ENCODE data around the gene MCF2L. TPM values are rescaled to one million over a fixed set of nuclear protein-coding genes. Genes with fewer than 3 reads are reported as not detected.

MCF2L gene
- total and polyA plus RNA-seq, 7 experiments from 2014 or later, result 0.51 to 32.6 (median 19.7) TPM

GRCh38 chr13:113095146-113096051, 126.4 kb downstream of the MCF2L start:
- POLR2A ChIA-PET, result no interaction called here

GRCh38 chr13:113096052-113096744, 127.2 kb downstream of the MCF2L start:
- Histone ChIP-seq H3K4me3 (ENCODE audit: low read length) (no peak overlapping the region), H3K27ac (ENCODE audit: low read depth, low read length) (no peak overlapping the region), H3K36me3 (ENCODE audit: control insufficient read depth in 2 of 3, insufficient read depth in 3 of 3, low read length in 3 of 3) (peaks cover 0 to 4% (median 0%) of the 10 kb centered on the region in 3 experiments), H3K27me3 (ENCODE audit: control insufficient read depth in 2 of 2, insufficient read depth in 2 of 2, low read length in 2 of 2) (no peaks in the 10 kb centered on the region), H3K4me1 (ENCODE audit: control insufficient read depth in 2 of 2, insufficient read depth in 2 of 2, low read length in 2 of 2) (no peaks in the 10 kb centered on the region), H3K9me3 (ENCODE audit: control insufficient read depth in 2 of 3, low read length in 3 of 3) (no peaks in the 10 kb centered on the region)
- DNase-seq, result no peak
- Mint-ChIP-seq H3K27ac (no peak overlapping the region), H3K36me3 (peaks cover 0 to 18% (median 0%) of the 10 kb centered on the region in 5 donors), H3K27me3 (no peaks in the 10 kb centered on the region), H3K9me3 (no peaks in the 10 kb centered on the region), H3K4me1 (peaks cover 0 to 2% (median 0%) of the 10 kb centered on the region in 7 donors), H3K4me3 (no peak overlapping the region)
- intact Hi-C loops (cut with micrococcal nuclease), result no loop called here
- no peak for ATAC-seq
- POLR2A ChIA-PET, result no interaction called here
- CTCF ChIA-PET, result no interaction called here

More at GRCh38 chr13:113095146-113096051, 126.4 kb downstream of the MCF2L start:
- intact Hi-C loops (cut with micrococcal nuclease), result no loop called here
- no peak for DNase-seq
- Histone ChIP-seq H3K27me3 (ENCODE audit: control insufficient read depth in 2 of 2, insufficient read depth in 2 of 2, low read length in 2 of 2) (no peaks in the 10 kb centered on the region), H3K4me3 (ENCODE audit: low read length) (no peak overlapping the region), H3K4me1 (ENCODE audit: control insufficient read depth in 2 of 2, insufficient read depth in 2 of 2, low read length in 2 of 2) (no peaks in the 10 kb centered on the region), H3K9me3 (ENCODE audit: control insufficient read depth in 2 of 3, low read length in 3 of 3) (no peaks in the 10 kb centered on the region), H3K36me3 (ENCODE audit: control insufficient read depth in 2 of 3, insufficient read depth in 3 of 3, low read length in 3 of 3) (peaks cover 0 to 4% (median 0%) of the 10 kb centered on the region in 3 experiments), H3K27ac (ENCODE audit: low read depth, low read length) (no peak overlapping the region)
- H3K27me3 Mint-ChIP-seq, result no peaks in the 10 kb centered on the region
- H3K36me3 Mint-ChIP-seq, result peaks cover 0 to 18% (median 0%) of the 10 kb centered on the region in 5 donors
- H3K4me3 Mint-ChIP-seq, result no peak overlapping the region
- H3K9me3 Mint-ChIP-seq, result no peaks in the 10 kb centered on the region
- CTCF ChIA-PET, result no interaction called here
- ATAC-seq, result no peak
- H3K4me1 Mint-ChIP-seq, result peaks cover 0 to 2% (median 0%) of the 10 kb centered on the region in 7 donors
- no peak overlapping the region for H3K27ac Mint-ChIP-seq

DNA sequence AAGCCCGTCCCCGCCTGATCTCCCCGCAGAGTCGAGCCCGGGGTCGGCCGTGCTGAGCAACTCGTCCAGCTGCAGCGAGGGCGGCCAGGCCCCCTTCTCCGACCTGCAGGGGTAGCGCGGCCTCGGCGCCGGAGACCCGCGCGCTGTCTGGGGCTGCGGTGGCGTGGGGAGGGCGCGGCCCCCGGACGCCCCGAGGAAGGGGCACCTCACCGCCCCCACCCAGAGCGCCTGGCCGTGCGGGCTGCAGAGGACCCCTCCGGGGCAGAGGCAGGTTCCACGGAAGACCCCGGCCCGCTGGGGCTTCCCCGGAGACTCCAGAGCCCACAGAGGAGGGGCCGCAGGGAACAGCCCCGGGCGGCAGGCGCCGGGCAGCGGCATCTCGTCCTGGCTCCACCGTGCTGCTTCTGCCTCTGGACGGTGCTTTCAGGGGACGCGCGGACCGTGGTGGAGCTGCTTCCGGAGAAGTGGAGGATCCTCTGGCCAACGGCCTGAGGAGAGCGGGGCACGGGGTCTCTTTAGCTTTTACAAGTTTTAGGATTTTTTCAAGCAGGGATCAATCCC, 127.8 kb downstream of the MCF2L start:
- no peak overlapping the region for H3K4me3 Mint-ChIP-seq
- Histone ChIP-seq H3K36me3 (ENCODE audit: control insufficient read depth in 2 of 3, insufficient read depth in 3 of 3, low read length in 3 of 3) (peaks cover 0 to 4% (median 0%) of the 10 kb centered on the region in 3 experiments), H3K4me3 (ENCODE audit: low read length) (no peak overlapping the region), H3K9me3 (ENCODE audit: control insufficient read depth in 2 of 3, low read length in 3 of 3) (no peaks in the 10 kb centered on the region), H3K27ac (ENCODE audit: low read depth, low read length) (no peak overlapping the region), H3K4me1 (ENCODE audit: control insufficient read depth in 2 of 2, insufficient read depth in 2 of 2, low read length in 2 of 2) (no peaks in the 10 kb centered on the region), H3K27me3 (ENCODE audit: control insufficient read depth in 2 of 2, insufficient read depth in 2 of 2, low read length in 2 of 2) (no peaks in the 10 kb centered on the region)
- ATAC-seq, result no peak
- no peaks in the 10 kb centered on the region for H3K27me3 Mint-ChIP-seq
- H3K36me3 Mint-ChIP-seq, result peaks cover 0 to 18% (median 0%) of the 10 kb centered on the region in 5 donors
- no peaks in the 10 kb centered on the region for H3K9me3 Mint-ChIP-seq
- peaks cover 0 to 2% (median 0%) of the 10 kb centered on the region in 7 donors for H3K4me1 Mint-ChIP-seq
- ChIA-PET CTCF (no interaction called here), POLR2A (no interaction called here)
- intact Hi-C loops (cut with micrococcal nuclease), result no loop called here
- H3K27ac Mint-ChIP-seq, result no peak overlapping the region
- DNase-seq, result no peak

DNA sequence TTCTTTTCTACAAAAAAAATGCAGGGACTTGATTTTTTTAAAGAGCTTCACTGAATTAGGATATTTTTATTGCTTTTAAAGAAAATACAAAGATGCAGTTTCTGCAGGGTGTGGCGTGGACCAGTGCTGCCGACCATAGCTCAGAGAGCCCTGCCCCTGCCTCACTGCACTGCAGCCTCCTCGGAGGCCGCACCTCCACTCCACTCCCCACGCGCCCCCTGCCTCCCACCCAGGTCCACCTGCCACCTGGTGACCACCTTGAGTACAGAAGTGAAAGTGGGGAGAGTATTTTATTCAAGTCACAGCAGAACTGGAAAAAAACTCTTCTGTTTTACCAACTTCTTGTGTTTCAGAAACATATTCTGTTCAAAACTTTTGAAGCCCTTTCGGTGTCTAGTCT, 128.6 kb downstream of the MCF2L start:
- Histone ChIP-seq H3K27ac (ENCODE audit: low read depth, low read length) (no peak overlapping the region), H3K4me3 (ENCODE audit: low read length) (no peak overlapping the region), H3K4me1 (ENCODE audit: control insufficient read depth in 2 of 2, insufficient read depth in 2 of 2, low read length in 2 of 2) (no peaks in the 10 kb centered on the region), H3K9me3 (ENCODE audit: control insufficient read depth in 2 of 3, low read length in 3 of 3) (no peaks in the 10 kb centered on the region), H3K36me3 (ENCODE audit: control insufficient read depth in 2 of 3, insufficient read depth in 3 of 3, low read length in 3 of 3) (peaks cover 0 to 4% (median 0%) of the 10 kb centered on the region in 3 experiments), H3K27me3 (ENCODE audit: control insufficient read depth in 2 of 2, insufficient read depth in 2 of 2, low read length in 2 of 2) (no peaks in the 10 kb centered on the region)
- H3K27ac Mint-ChIP-seq, result no peak overlapping the region
- POLR2A ChIA-PET, result no interaction called here
- H3K36me3 Mint-ChIP-seq, result peaks cover 0 to 18% (median 0%) of the 10 kb centered on the region in 5 donors
- intact Hi-C loops (cut with micrococcal nuclease), result no loop called here
- H3K9me3 Mint-ChIP-seq, result no peaks in the 10 kb centered on the region
- H3K4me1 Mint-ChIP-seq, result peaks cover 0 to 2% (median 0%) of the 10 kb centered on the region in 7 donors
- CTCF ChIA-PET, result no interaction called here
- ATAC-seq (no peak), DNase-seq (no peak)
- no peaks in the 10 kb centered on the region for H3K27me3 Mint-ChIP-seq
- no peak overlapping the region for H3K4me3 Mint-ChIP-seq

DNA sequence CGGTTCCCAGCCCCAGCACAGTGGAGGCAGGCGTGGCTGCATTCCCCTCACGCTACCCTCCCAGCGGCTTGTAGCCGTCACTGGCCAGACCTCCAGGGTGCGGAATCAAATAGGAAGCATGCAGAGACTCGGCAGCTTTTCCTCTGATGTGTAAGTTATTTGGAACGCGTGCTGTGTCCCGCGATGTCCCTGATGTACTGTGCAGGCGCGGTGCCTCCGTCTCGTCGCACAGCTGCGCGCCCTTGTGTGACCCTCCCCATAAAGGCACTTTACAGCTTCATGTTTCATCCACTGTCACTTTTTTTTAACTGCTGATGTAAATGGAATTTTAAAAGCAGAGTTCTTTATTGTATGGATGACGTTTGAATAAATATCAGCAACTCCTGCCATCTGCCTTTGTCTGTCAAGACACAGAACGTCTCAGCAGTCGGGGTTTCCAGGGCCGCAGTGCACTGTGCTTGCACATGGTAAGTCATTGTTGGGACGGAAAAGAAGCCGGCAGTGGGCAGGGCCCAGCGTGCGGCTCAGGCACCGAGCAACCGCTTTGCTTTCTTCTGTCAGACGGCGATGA, 129.2 kb downstream of the MCF2L start:
- no peak for ATAC-seq
- Mint-ChIP-seq H3K27ac (no peak overlapping the region), H3K36me3 (peaks cover 0 to 18% (median 0%) of the 10 kb centered on the region in 5 donors), H3K4me1 (peaks cover 0 to 6% (median 0%) of the 10 kb centered on the region in 7 donors), H3K4me3 (no peak overlapping the region), H3K27me3 (no peaks in the 10 kb centered on the region), H3K9me3 (no peaks in the 10 kb centered on the region)
- Histone ChIP-seq H3K4me3 (ENCODE audit: low read length) (no peak overlapping the region), H3K27ac (ENCODE audit: low read depth, low read length) (no peak overlapping the region), H3K27me3 (ENCODE audit: control insufficient read depth in 2 of 2, insufficient read depth in 2 of 2, low read length in 2 of 2) (no peaks in the 10 kb centered on the region), H3K4me1 (ENCODE audit: control insufficient read depth in 2 of 2, insufficient read depth in 2 of 2, low read length in 2 of 2) (no peaks in the 10 kb centered on the region), H3K9me3 (ENCODE audit: control insufficient read depth in 2 of 3, low read length in 3 of 3) (no peaks in the 10 kb centered on the region), H3K36me3 (ENCODE audit: control insufficient read depth in 2 of 3, insufficient read depth in 3 of 3, low read length in 3 of 3) (peaks cover 0 to 4% (median 0%) of the 10 kb centered on the region in 3 experiments)
- intact Hi-C loops (cut with micrococcal nuclease), result no loop called here
- ChIA-PET POLR2A (no interaction called here), CTCF (no interaction called here)
- DNase-seq, result no peak

DNA sequence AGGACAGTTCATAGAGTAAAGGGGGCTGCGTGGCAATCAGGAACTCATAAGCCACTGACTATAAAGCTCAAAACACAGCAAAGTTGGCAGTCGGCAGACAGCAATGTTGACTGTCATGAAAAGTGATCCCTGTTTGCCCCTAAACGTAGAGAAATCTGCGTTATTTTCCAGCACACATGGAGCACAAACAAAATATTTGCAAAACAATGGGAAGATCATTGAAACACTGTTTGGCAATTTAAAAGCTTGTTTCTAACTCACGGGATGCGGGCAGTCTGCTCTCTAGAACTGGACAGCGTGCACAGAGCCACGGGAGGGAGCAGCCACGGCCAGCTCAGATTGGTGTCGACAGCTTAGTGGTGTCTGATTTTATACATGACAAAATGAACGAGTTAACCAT, 130.1 kb downstream of the MCF2L start:
- no peaks in the 10 kb centered on the region for H3K9me3 Mint-ChIP-seq
- intact Hi-C loops (cut with micrococcal nuclease), result no loop called here
- no peaks in the 10 kb centered on the region for H3K27me3 Mint-ChIP-seq
- ChIA-PET CTCF (no interaction called here), POLR2A (no interaction called here)
- Histone ChIP-seq H3K4me1 (ENCODE audit: control insufficient read depth in 2 of 2, insufficient read depth in 2 of 2, low read length in 2 of 2) (no peaks in the 10 kb centered on the region), H3K4me3 (ENCODE audit: low read length) (no peak overlapping the region), H3K36me3 (ENCODE audit: control insufficient read depth in 2 of 3, insufficient read depth in 3 of 3, low read length in 3 of 3) (peaks cover 0 to 4% (median 0%) of the 10 kb centered on the region in 3 experiments), H3K27me3 (ENCODE audit: control insufficient read depth in 2 of 2, insufficient read depth in 2 of 2, low read length in 2 of 2) (no peaks in the 10 kb centered on the region), H3K27ac (ENCODE audit: low read depth, low read length) (no peak overlapping the region), H3K9me3 (ENCODE audit: control insufficient read depth in 2 of 3, low read length in 3 of 3) (no peaks in the 10 kb centered on the region)
- H3K4me3 Mint-ChIP-seq, result no peak overlapping the region
- peaks cover 0 to 18% (median 0%) of the 10 kb centered on the region in 5 donors for H3K36me3 Mint-ChIP-seq
- H3K4me1 Mint-ChIP-seq, result peaks cover 0 to 6% (median 0%) of the 10 kb centered on the region in 7 donors
- ATAC-seq, result no peak
- no peak overlapping the region for H3K27ac Mint-ChIP-seq
- no peak for DNase-seq

Measured in naive thymus-derived CD4-positive, alpha-beta T cell (primary cell).